Measurements from ENCODE around the gene TTF1.

TTF1 gene

GRCh38 chr9:132327537-132327936, 79.1 kb downstream of the TTF1 start:
- TF ChIP-seq, protein P1, sequence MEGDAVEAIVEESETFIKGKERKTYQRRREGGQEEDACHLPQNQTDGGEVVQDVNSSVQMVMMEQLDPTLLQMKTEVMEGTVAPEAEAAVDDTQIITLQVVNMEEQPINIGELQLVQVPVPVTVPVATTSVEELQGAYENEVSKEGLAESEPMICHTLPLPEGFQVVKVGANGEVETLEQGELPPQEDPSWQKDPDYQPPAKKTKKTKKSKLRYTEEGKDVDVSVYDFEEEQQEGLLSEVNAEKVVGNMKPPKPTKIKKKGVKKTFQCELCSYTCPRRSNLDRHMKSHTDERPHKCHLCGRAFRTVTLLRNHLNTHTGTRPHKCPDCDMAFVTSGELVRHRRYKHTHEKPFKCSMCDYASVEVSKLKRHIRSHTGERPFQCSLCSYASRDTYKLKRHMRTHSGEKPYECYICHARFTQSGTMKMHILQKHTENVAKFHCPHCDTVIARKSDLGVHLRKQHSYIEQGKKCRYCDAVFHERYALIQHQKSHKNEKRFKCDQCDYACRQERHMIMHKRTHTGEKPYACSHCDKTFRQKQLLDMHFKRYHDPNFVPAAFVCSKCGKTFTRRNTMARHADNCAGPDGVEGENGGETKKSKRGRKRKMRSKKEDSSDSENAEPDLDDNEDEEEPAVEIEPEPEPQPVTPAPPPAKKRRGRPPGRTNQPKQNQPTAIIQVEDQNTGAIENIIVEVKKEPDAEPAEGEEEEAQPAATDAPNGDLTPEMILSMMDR (IDR thresholded peaks at IDR 0.05; ENCODE audit: insufficient read depth, missing control alignments), result no peak
- FAIRE-seq (no peak), DNase-seq (ENCODE audit: insufficient read length, low spot score) (no peak)
